HepG2 (cell line): ENCODE data around the gene MAPKAPK3. TPM values are rescaled to one million over a fixed set of nuclear protein-coding genes. Genes with fewer than 3 reads are reported as not detected.
A peak's percentile ranks its signal among the peaks of the same experiment; 100 is the strongest.

Source experiments
- CHCHD3 ChIP-seq: sonication (generic); formaldehyde crosslinking; IDR thresholded peaks from 2 replicates; pipeline ENCODE4 v1.8.0; 2022; ENCODE audit warnings: mild to moderate bottlenecking, missing genetic modification reagents, moderate library complexity
- DR1 ChIP-seq: sonication (generic); formaldehyde crosslinking; IDR thresholded peaks from 2 replicates; pipeline ENCODE4 v1.8.0; 2021; ENCODE audit warnings: mild to moderate bottlenecking, missing genetic modification reagents, inconsistent platforms
- FOXA1 ChIP-seq, 2 experiments: fragments of 450-650 bp in 1 of 2; sonication (generic) in 1 of 2; formaldehyde crosslinking in 1 of 2; IDR thresholded peaks; 2 replicates each; pipeline versions ENCODE4 v1.4.0 to v1.6.1; 2016 to 2020; ENCODE audit warnings: missing genetic modification reagents in 1 of 2
- GATA4 ChIP-seq: sonication (generic); IDR thresholded peaks from 2 replicates; pipeline ENCODE4 v1.6.1; 2016; ENCODE audit warnings: antibody characterized with exemption, low read depth, borderline replicate concordance
- HMG20A ChIP-seq: IDR thresholded peaks from 2 replicates; pipeline ENCODE4 v1.6.1; 2016; ENCODE audit warnings: borderline replicate concordance
- KDM2A ChIP-seq: sonication (generic); formaldehyde crosslinking; IDR thresholded peaks from 2 replicates; pipeline ENCODE4 v1.4.0; 2020; ENCODE audit warnings: low read depth, missing genetic modification reagents, borderline replicate concordance
- KLF13 ChIP-seq: sonication (generic); formaldehyde crosslinking; IDR thresholded peaks from 2 replicates; pipeline ENCODE4 v1.4.0; 2020; ENCODE audit warnings: mild to moderate bottlenecking, missing genetic modification reagents
- PITX1 ChIP-seq: sonication (generic); formaldehyde crosslinking; IDR thresholded peaks from 2 replicates; pipeline ENCODE4 v1.5.1; 2020; ENCODE audit warnings: mild to moderate bottlenecking, missing genetic modification reagents
- SOX13 ChIP-seq, 3 experiments: fragments of 450-650 bp in 1 of 3; sonication (generic) in 1 of 3; formaldehyde crosslinking in 1 of 3; IDR thresholded peaks in 2 of 3; conservative IDR thresholded peaks in 1 of 3; 2 replicates each; pipeline versions ENCODE4 v1.5.0 to v1.6.1; 2016 to 2020; ENCODE audit warnings: antibody characterized with exemption in 1 of 3, mild to moderate bottlenecking in 1 of 3, missing compliant biosample characterization in 1 of 3, missing genetic modification reagents in 1 of 3, moderate library complexity in 1 of 3
- SP5 ChIP-seq: IDR thresholded peaks from 2 replicates; pipeline ENCODE4 v1.6.1; 2016; ENCODE audit warnings: low read depth, borderline replicate concordance
- ZBTB39 ChIP-seq: sonication (generic); formaldehyde crosslinking; IDR thresholded peaks from 2 replicates; pipeline ENCODE4 v1.5.0; 2020; ENCODE audit warnings: missing genetic modification reagents
- ZFP36 ChIP-seq: fragments of 150-350 bp; IDR thresholded peaks from 2 replicates; pipeline ENCODE4 v1.6.1; 2018; ENCODE audit warnings: borderline replicate concordance, low read length, low read depth; ENCODE audit not compliant: partially characterized antibody
- ZNF513 ChIP-seq: sonication (generic); formaldehyde crosslinking; conservative IDR thresholded peaks from 2 replicates; pipeline ENCODE4 v1.5.0; 2020; ENCODE audit warnings: missing genetic modification reagents
- ZNF549 ChIP-seq: sonication (generic); formaldehyde crosslinking; IDR thresholded peaks from 2 replicates; pipeline ENCODE4 v1.5.0; 2020; ENCODE audit warnings: missing genetic modification reagents
- ZNF557 ChIP-seq: sonication (generic); formaldehyde crosslinking; IDR thresholded peaks from 2 replicates; pipeline ENCODE4 v1.4.0; 2020; ENCODE audit warnings: missing genetic modification reagents
- ZSCAN31 ChIP-seq: sonication (generic); formaldehyde crosslinking; IDR thresholded peaks from 2 replicates; pipeline ENCODE4 v1.5.0; 2020; ENCODE audit warnings: low read depth, mild to moderate bottlenecking, missing genetic modification reagents
- polyA plus RNA-seq, 8 experiments: library from polyadenylated mRNA; depleted of rRNA in 3 of 8; stranded (reverse) in 7 of 8; unstranded in 1 of 8; fragments of >200 nt; fragmentation: Illumina TruSeq in 4 of 8; extraction: Trizol in 4 of 8; gene quantifications; 2 replicates each; pipeline versions ENCODE4 v1.2.1 to v1.2.3, GENCODE V29; 2011 to 2016; ENCODE audit warnings: low read depth in 4 of 8, missing spikeins in 1 of 8, mixed read lengths in 1 of 8; ENCODE audit not compliant: insufficient read depth in 1 of 8
- total RNA-seq, 5 experiments: library from RNA; depleted of rRNA; stranded (reverse); fragments of >200 nt; fragmentation: Illumina TruSeq; extraction: Trizol; gene quantifications; 2 replicates each; pipeline ENCODE4 v1.2.3, GENCODE V29; 2016; ENCODE audit warnings: low read depth in 1 of 5
- TF ChIP-seq, protein P1 (sequence below), 2 experiments: fragments of 450-650 bp in 1 of 2; sonication (generic) in 1 of 2; formaldehyde crosslinking; IDR thresholded peaks; 2 replicates each; pipeline versions ENCODE4 v1.5.0 to v1.8.0; 2020 to 2022; ENCODE audit warnings: mild to moderate bottlenecking in 1 of 2, missing genetic modification reagents in 1 of 2
- TF ChIP-seq, protein P2 (sequence below): IDR thresholded peaks from 2 replicates; pipeline ENCODE4 v1.6.1; 2016; ENCODE audit warnings: control low read depth
- TF ChIP-seq, protein P3 (sequence below): sonication (generic); formaldehyde crosslinking; IDR thresholded peaks from 2 replicates; pipeline ENCODE4 v1.5.1; 2020; ENCODE audit warnings: mild to moderate bottlenecking, missing genetic modification reagents, moderate library complexity
- TF ChIP-seq, protein P4 (sequence below): sonication (generic); formaldehyde crosslinking; IDR thresholded peaks from 2 replicates; pipeline ENCODE4 v1.4.0; 2020; ENCODE audit warnings: low read depth, mild to moderate bottlenecking, missing genetic modification reagents

Gene MAPKAPK3
- total and polyA plus RNA-seq, 2 of the 13 experiments (the other 11 are each of a cell fraction or from before 2014, with no cell fraction given) = 39.9 to 41.2 TPM

- no peak for TF ChIP-seq ZNF513
- TF ChIP-seq PITX1 = peak; percentile 14; the same call in 1 of the 2 replicates
- no peak for TF ChIP-seq CHCHD3
- TF ChIP-seq ZNF557 (CRISPR knock-in tag) = 0 out of 2 replicates have a peak, but pooled peaks have one; percentile 48
- TF ChIP-seq GATA4 = peak; percentile 45; the same call in 1 of the 2 replicates
- TF ChIP-seq, protein P1, sequence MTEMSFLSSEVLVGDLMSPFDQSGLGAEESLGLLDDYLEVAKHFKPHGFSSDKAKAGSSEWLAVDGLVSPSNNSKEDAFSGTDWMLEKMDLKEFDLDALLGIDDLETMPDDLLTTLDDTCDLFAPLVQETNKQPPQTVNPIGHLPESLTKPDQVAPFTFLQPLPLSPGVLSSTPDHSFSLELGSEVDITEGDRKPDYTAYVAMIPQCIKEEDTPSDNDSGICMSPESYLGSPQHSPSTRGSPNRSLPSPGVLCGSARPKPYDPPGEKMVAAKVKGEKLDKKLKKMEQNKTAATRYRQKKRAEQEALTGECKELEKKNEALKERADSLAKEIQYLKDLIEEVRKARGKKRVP (CRISPR knock-in tag; IDR thresholded peaks at IDR 0.05) = no peak
- no peak for TF ChIP-seq ZNF549 (CRISPR knock-in tag)
- TF ChIP-seq, protein P2, sequence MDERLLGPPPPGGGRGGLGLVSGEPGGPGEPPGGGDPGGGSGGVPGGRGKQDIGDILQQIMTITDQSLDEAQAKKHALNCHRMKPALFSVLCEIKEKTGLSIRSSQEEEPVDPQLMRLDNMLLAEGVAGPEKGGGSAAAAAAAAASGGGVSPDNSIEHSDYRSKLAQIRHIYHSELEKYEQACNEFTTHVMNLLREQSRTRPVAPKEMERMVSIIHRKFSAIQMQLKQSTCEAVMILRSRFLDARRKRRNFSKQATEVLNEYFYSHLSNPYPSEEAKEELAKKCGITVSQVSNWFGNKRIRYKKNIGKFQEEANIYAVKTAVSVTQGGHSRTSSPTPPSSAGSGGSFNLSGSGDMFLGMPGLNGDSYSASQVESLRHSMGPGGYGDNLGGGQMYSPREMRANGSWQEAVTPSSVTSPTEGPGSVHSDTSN (CRISPR knock-in tag) = peak; percentile 93
- TF ChIP-seq ZFP36 = peak; percentile 59
- peak; percentile 66 for TF ChIP-seq SP5 (CRISPR knock-in tag)
- TF ChIP-seq, protein P3, sequence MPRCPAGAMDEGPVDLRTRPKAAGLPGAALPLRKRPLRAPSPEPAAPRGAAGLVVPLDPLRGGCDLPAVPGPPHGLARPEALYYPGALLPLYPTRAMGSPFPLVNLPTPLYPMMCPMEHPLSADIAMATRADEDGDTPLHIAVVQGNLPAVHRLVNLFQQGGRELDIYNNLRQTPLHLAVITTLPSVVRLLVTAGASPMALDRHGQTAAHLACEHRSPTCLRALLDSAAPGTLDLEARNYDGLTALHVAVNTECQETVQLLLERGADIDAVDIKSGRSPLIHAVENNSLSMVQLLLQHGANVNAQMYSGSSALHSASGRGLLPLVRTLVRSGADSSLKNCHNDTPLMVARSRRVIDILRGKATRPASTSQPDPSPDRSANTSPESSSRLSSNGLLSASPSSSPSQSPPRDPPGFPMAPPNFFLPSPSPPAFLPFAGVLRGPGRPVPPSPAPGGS (CRISPR knock-in tag) = no peak
- TF ChIP-seq ZSCAN31 (CRISPR knock-in tag) = no peak
- TF ChIP-seq, protein P4, sequence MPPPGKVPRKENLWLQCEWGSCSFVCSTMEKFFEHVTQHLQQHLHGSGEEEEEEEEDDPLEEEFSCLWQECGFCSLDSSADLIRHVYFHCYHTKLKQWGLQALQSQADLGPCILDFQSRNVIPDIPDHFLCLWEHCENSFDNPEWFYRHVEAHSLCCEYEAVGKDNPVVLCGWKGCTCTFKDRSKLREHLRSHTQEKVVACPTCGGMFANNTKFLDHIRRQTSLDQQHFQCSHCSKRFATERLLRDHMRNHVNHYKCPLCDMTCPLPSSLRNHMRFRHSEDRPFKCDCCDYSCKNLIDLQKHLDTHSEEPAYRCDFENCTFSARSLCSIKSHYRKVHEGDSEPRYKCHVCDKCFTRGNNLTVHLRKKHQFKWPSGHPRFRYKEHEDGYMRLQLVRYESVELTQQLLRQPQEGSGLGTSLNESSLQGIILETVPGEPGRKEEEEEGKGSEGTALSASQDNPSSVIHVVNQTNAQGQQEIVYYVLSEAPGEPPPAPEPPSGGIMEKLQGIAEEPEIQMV (CRISPR knock-in tag) = peak; percentile 33; the same call in 1 of the 2 replicates
- no peak for TF ChIP-seq FOXA1 (IDR thresholded peaks at IDR 0.05)
- TF ChIP-seq FOXA1 (CRISPR knock-in tag; IDR thresholded peaks at IDR 0.05) = peak; percentile 77
- TF ChIP-seq DR1 (CRISPR knock-in tag) = no peak
- no peak for TF ChIP-seq SOX13 (IDR thresholded peaks at IDR 0.05)
- TF ChIP-seq SOX13 (CRISPR knock-in tag; conservative IDR thresholded peaks at IDR 0.05 in 1 of 2, IDR thresholded peaks at IDR 0.05 in 1 of 2) = peak in 1 of 2 experiments; percentile 80; a peak in 2 of 4 replicates
- peak; percentile 47; the same call in 1 of the 2 replicates for TF ChIP-seq HMG20A (CRISPR knock-in tag)
- no peak for TF ChIP-seq KLF13 (CRISPR knock-in tag)
- no peak for TF ChIP-seq ZBTB39 (CRISPR knock-in tag)
- TF ChIP-seq KDM2A (CRISPR knock-in tag) = no peak
These were observed 28.1 kb upstream of the MAPKAPK3 start (continued) for GRCh38 chr3:50588759-50589433.
